ENCODE measurements around the gene PRKN. TPM values are rescaled to one million over a fixed set of nuclear protein-coding genes. Genes with fewer than 3 reads are reported as not detected.
"Not testable (repeated sequence)": the region's sequence is repeated elsewhere in the genome, so short reads cannot be mapped to it uniquely, and the experiment has no call there.

Gene PRKN
- total and polyA plus RNA-seq, 8 donors: 0.82 to 7.2 (median 2.9) TPM

DNA sequence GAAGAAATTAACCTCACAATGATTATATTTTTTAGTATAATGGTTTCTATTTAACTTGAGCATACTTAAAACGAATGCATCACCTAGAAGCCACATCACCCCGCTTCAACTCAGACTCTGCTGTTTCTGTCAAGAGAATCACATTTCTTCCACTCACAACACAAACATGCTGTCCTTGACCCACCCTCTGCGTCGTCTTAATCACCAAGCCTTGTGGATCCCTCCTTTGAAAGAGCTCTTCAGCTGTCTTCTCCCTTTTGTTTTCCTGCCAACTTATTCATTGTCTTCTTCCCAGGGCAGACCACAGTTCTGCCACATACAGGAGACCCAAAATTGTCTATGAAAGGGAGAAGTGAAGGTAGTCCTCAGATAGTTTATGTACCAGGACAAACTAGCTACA is 858.1 kb downstream of the PRKN start:
- Histone ChIP-seq H3K4me1 (peaks cover 7 to 13% (median 12%) of the 10 kb centered on the region in 3 donors), H3K36me3 (no peaks in the 10 kb centered on the region), H3K27ac (no peak overlapping the region), H3K9me3 (no peaks in the 10 kb centered on the region), H3K4me3 (no peak overlapping the region), H3K27me3 (no peaks in the 10 kb centered on the region)
- TF ChIP-seq, protein P1, sequence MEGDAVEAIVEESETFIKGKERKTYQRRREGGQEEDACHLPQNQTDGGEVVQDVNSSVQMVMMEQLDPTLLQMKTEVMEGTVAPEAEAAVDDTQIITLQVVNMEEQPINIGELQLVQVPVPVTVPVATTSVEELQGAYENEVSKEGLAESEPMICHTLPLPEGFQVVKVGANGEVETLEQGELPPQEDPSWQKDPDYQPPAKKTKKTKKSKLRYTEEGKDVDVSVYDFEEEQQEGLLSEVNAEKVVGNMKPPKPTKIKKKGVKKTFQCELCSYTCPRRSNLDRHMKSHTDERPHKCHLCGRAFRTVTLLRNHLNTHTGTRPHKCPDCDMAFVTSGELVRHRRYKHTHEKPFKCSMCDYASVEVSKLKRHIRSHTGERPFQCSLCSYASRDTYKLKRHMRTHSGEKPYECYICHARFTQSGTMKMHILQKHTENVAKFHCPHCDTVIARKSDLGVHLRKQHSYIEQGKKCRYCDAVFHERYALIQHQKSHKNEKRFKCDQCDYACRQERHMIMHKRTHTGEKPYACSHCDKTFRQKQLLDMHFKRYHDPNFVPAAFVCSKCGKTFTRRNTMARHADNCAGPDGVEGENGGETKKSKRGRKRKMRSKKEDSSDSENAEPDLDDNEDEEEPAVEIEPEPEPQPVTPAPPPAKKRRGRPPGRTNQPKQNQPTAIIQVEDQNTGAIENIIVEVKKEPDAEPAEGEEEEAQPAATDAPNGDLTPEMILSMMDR (IDR thresholded peaks at IDR 0.05): no peak
- DNase-seq (no peak), ATAC-seq (no peak), FAIRE-seq (no peak)
- WGBS, 2 donors: 68 to 71% methylated on average over 4 of the region's 4 CpGs
- intact Hi-C loops (cut with DNase I): no loop called here

GRCh38 chr6:161866570-161866969 is 861.0 kb downstream of the PRKN start:
- Histone ChIP-seq H3K36me3 (no peaks in the 10 kb centered on the region), H3K4me1 (peaks cover 7 to 13% (median 12%) of the 10 kb centered on the region in 3 donors), H3K9me3 (no peaks in the 10 kb centered on the region), H3K27me3 (no peaks in the 10 kb centered on the region), H3K27ac (no peak overlapping the region), H3K4me3 (no peak overlapping the region)
- no peak for DNase-seq
- FAIRE-seq: no peak
- 94 to 97% methylated on average over 3 of the region's 3 CpGs for WGBS, 2 donors
- TF ChIP-seq, protein P1 (IDR thresholded peaks at IDR 0.05): no peak
- intact Hi-C loops (cut with DNase I): no loop called here
- ATAC-seq: no peak

GRCh38 chr6:161861061-161861460 is 866.5 kb downstream of the PRKN start:
- intact Hi-C loops (cut with DNase I); H3K4me1 ChIP-seq; ATAC-seq; H3K27ac ChIP-seq; H3K4me3 ChIP-seq; H3K9me3 ChIP-seq; H3K36me3 ChIP-seq; H3K27me3 ChIP-seq; FAIRE-seq; DNase-seq: not testable (repeated sequence)
- 45 to 97% methylated on average over 2 of the region's 2 CpGs for WGBS, 2 donors

GRCh38 chr6:161853657-161854056 is 873.9 kb downstream of the PRKN start:
- no peak for ATAC-seq
- no peaks in the 10 kb centered on the region for H3K9me3 ChIP-seq
- no peak overlapping the region for H3K27ac ChIP-seq
- WGBS, 2 donors: 80 to 91% methylated on average over 7 of the region's 7 CpGs
- H3K36me3 ChIP-seq: no peaks in the 10 kb centered on the region
- TF ChIP-seq, protein P1 (IDR thresholded peaks at IDR 0.05): no peak
- no peak for DNase-seq
- intact Hi-C loops (cut with DNase I): no loop called here
- H3K4me1 ChIP-seq: no peaks in the 10 kb centered on the region
- no peak overlapping the region for H3K4me3 ChIP-seq
- no peak for FAIRE-seq
- H3K27me3 ChIP-seq: no peaks in the 10 kb centered on the region

DNA sequence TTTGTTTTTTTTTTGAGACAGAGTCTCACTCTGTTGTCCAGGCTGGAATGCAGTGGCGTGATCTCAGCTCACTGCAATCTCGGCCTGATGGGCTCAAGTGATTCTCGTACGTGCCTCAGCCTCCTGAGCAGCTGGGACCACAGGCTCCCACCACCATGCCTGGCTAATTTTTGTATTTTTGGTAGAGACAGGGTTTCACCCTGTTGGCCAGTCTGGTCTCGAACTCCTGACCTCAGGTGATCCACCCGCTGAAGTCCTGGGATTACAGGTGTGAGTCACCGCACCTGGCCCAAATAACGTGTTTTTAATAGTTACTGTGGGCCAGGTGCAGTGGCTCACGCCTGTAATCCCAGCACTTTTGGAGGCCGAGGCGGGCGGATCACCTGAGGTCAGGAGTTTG is 876.1 kb downstream of the PRKN start:
- intact Hi-C loops (cut with DNase I); H3K4me1 ChIP-seq; ATAC-seq; FAIRE-seq; DNase-seq; H3K27me3 ChIP-seq; H3K27ac ChIP-seq; H3K4me3 ChIP-seq; H3K9me3 ChIP-seq; H3K36me3 ChIP-seq: not testable (repeated sequence)
- WGBS, 2 donors: 91 to 94% methylated on average over 12 of the region's 12 CpGs

GRCh38 chr6:161850562-161850961 is 877.0 kb downstream of the PRKN start:
- intact Hi-C loops (cut with DNase I): no loop called here
- Histone ChIP-seq H3K4me1 (no peaks in the 10 kb centered on the region), H3K27ac (no peak overlapping the region), H3K4me3 (no peak overlapping the region), H3K9me3 (no peaks in the 10 kb centered on the region), H3K36me3 (no peaks in the 10 kb centered on the region), H3K27me3 (no peaks in the 10 kb centered on the region)
- no peak for FAIRE-seq
- 89% methylated on average over 2 of the region's 2 CpGs for WGBS, 2 donors
- TF ChIP-seq, protein P1 (IDR thresholded peaks at IDR 0.05): no peak
- DNase-seq: no peak
- ATAC-seq: no peak

All from pancreas (tissue), 10 donors.